Measurements from ENCODE around the gene MAPK8IP1.
A peak's percentile ranks its signal among the peaks of the same experiment; 100 is the strongest.
"Not testable (repeated sequence)": the region's sequence is repeated elsewhere in the genome, so short reads cannot be mapped to it uniquely, and the experiment has no call there.

The MAPK8IP1 gene

GRCh38 chr11:45890886-45891550 is 5.6 kb downstream of the MAPK8IP1 start:
- no peak for DNase-seq

GRCh38 chr11:45892856-45893255 is 7.4 kb downstream of the MAPK8IP1 start:
- DNase-seq: no peak

DNA sequence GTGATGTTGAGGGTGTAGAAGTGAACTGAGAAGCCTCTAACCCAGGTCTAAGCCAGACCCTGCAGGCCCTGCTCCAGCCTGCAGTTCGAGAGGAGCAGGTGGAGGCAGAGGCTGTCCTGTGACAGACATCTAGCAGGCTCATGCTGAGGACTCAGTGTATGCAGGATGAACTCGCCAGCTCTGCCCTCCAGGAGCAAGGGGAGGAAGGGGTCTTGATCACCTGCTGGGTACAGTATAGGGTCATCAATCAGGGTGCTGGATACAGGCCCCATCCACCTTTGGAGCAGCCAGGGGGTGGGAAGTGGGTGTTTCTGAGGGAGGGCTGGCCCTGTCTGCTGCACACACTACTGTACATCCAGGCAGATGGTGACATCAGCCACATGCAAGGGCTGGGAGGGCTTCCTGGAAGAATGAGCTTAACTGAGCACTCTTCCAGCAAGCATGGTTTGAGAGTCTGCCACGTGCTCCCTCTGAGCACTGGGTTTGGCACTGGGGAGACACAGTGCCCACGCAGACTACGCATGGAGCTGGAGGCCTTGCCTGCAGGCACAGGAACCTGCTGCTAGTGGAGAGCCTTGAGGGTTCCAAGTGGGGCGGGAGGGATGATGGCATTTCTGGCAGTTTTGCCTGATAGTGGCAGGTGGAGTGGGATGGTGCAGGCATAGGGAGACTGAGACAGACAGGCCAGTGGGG is 9.2 kb downstream of the MAPK8IP1 start:
- DNase-seq: no peak

DNA sequence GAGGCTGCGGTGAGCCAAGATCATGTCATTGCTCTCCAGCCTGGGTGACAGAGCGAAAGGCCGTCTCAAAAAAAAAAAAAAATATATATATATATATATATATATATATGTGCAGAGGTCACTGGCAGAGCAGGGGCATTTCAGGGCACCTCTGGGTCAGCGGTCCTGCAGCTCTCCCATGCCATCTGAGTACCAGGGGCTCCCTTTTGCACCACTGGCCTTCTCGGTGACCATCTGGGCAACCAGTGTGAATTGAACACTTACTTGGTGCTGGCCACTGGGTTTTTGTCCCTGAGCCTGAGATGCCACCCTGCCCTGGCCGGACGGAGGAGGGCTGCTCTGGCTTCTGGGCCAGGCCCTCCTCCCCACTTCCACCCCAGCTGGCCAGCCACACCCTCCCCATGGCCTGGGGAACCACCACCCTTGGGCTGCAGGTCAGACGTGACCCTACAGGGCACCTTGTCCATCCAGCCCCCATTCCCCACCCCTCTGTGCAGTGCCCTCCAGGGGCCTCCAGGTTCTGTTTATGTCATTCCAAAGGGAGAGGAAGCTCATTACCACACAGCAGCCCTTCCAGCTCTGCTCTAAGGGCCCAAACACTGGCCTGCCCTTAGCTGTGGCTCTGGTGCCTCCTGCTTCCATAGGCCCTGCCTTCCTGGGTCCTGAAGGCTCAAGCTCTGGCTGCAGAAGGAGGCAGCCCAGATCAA is 10.3 kb downstream of the MAPK8IP1 start:
- DNase-seq: no peak

DNA sequence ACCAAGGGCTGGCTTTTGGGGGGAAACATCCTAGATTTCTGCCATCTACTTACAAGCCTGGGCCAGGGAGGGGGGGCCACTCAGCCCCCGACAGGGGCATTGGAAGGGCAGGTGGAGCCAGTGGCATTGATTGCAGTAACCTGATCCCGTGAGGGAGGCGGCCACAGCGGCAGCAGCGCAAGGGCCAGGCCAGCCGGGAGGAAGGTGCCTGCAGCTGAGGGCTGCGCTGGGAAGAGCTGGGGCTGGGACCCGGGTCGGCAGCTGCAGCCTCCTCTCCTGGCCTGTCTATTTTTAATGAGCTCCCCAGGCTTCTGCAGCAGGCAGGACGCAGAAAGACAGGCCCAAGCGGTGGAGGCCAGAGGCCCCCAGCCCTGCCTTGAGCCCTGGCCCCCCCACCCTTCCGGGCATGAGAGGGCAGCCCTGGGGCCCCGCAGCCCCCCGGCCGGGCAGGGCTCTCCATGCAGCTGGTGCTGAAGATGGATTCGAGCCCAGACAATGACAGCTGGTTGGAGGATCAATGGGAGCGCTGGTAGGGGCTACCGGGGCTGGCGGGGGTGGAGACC is 11.1 kb downstream of the MAPK8IP1 start:
- no peak for DNase-seq

DNA sequence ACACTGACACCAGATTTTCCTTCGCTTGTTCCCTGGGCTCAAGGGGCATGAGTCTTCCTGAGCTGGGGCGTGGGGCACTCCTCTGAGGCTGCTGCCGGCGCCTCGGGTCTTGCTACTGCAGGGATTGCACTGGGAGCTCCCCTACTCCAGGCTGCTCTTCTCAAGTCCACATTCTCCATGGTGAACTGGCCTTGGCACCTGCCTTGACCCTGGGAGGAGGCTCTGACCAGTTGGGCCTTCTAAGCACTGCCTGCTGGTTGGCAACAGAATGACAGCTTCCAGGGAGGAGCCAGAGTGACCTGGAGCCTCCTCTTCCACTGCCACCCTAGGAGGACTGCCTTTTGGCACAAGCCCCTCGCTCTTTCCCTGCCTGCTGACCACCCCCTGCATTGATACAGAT is 12.1 kb downstream of the MAPK8IP1 start:
- DNase-seq: no peak

DNA sequence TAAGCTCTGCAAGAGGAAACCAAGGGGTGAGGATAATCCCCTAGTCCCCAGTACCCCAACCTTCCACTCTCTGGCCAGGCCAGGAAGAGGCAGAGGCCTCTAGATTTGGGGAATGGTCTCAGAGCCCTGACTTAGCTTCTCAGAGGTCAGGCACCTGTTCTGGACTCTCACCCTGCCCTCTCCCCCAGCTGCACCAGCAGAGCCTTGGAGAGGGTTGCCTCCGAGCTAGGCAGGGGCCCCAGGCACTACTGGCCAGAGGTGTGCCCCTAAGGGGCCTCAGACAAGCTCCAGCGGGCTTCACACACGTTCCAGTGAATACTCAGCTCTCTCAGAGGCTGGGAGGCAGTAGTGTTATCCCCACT is 13.6 kb downstream of the MAPK8IP1 start:
- no peak for DNase-seq

DNA sequence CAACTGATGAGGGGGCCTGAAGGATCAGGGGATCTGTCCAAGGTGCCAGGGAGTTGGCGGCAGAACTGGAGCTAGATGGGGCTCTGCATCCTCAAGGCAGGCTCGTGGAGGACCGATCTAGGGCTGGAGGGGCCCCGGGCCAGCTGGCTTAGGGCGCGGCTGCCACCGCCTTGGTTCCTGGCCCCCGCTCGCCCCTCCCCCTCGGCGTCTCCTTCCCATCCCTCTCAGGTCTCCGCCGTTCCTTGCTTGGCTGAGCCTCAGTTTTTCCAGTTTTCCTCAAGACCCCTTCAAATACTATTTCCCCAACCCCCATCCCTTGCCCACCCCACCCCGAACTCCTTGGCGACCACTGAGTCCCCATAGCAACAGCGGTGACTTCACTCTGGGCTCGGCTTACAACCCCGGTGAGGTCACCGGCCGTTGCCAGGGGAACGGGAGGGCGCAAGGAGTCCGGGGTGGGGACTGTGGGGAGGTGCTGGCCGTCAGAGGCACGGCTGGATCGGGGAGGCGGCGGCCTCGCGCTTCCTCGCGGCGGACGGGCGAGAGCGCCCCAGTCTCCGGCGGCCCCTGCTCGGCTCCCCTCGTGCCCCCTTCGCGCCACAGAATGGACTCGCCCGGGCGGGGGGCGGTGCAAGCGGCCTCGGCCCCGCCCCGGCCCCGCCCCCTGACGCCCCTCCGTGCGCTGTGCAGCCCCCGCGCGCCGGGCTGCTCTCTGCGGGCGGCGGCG is 14.2 kb downstream of the MAPK8IP1 start:
- DNase-seq: peak; percentile 75 to 85

DNA sequence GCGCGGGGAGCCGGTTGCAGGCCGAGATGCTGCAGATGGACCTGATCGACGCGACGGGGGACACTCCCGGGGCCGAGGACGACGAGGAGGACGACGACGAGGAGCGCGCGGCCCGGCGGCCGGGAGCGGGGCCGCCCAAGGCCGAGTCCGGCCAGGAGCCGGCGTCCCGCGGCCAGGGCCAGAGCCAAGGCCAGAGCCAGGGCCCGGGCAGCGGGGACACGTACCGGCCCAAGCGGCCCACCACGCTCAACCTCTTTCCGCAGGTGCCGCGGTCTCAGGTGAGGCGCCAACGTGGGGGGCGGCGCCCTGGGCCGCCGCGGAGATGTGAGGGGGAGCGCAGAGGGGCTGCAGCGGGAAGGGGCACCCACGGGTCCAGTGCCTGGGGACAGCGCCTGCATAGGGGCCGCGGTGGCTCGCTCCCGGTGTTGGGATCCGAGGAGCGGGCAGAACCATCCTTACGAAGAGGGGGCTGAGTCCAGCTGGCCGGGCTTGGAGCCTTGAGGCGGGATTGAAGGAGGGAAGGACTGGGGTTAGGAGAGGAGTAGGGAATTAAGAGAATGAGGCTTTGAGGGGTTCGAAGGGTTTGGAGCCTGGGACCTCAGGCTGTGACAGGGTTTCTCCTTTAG is 14.8 kb downstream of the MAPK8IP1 start:
- DNase-seq: not testable (repeated sequence)

GRCh38 chr11:45900916-45901617 is 15.6 kb downstream of the MAPK8IP1 start:
- DNase-seq: no peak

GRCh38 chr11:45901626-45902025 is 16.2 kb downstream of the MAPK8IP1 start:
- DNase-seq: no peak

DNA sequence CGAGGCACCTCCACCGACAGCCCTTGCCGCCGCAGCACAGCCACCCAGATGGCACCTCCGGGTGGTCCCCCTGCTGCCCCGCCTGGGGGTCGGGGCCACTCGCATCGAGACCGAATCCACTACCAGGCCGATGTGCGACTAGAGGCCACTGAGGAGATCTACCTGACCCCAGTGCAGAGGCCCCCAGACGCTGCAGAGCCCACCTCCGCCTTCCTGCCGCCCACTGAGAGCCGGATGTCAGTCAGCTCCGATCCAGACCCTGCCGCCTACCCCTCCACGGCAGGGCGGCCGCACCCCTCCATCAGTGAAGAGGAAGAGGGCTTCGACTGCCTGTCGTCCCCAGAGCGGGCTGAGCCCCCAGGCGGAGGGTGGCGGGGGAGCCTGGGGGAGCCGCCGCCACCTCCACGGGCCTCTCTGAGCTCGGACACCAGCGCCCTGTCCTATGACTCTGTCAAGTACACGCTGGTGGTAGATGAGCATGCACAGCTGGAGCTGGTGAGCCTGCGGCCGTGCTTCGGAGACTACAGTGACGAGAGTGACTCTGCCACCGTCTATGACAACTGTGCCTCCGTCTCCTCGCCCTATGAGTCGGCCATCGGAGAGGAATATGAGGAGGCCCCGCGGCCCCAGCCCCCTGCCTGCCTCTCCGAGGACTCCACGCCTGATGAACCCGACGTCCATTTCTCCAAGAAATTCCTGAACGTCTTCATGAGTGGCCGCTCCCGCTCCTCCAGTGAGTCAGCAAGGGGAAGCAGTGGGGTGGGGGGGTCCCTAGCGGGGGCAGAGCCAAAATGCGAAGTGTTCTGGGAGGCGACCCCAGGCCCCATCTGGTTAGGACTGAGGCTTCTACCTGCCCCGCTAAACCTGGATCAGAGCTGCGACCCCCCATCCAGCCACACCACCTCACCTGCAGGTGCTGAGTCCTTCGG is 17.3 kb downstream of the MAPK8IP1 start:
- DNase-seq: no peak

DNA sequence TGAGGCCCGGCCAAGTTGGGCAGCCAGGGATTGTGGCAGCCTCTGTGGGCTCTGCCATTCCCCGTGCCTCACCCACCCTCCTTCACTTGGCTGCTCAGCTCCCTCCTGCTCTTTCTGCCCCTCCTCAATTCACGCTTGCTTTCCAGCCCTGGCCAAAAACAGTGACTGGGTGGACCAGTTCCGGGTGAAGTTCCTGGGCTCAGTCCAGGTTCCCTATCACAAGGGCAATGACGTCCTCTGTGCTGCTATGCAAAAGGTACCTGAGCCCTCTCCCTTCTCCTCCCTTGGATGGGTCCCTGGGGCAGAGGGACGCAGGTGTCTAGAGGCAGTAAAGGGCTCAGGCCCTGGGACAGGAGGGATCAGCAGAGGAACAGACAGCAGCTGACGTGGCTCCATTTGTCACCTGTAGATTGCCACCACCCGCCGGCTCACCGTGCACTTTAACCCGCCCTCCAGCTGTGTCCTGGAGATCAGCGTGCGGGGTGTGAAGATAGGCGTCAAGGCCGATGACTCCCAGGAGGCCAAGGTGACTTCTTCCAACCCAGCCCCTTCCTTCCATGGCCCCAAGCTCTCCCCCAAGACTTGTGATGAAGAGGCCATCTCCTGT is 19.0 kb downstream of the MAPK8IP1 start:
- no peak for DNase-seq

DNA sequence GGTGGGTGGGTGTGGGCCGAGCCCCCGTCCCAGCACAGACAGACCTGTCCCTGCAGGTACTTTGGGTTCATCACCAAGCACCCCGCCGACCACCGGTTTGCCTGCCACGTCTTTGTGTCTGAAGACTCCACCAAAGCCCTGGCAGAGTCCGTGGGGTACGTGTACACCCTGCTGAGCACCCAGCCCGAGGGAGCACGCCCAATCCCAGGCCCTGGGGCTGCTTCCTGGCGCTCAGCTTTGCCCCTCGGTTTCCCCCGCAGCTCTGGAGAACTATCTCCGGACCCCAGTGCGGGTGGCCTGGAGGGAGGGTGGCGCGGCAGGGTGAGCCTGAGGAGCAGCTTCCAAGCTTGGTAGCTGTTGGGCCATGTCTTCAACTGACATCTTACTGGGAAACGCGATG is 19.6 kb downstream of the MAPK8IP1 start:
- no peak for DNase-seq

- not testable (repeated sequence) for DNase-seq
Measured at GRCh38 chr11:45905576-45905975, 20.1 kb downstream of the MAPK8IP1 start.

- peak in 1 of 2 donors; percentile 50 for DNase-seq
Measured at GRCh38 chr11:45906096-45906682, 20.7 kb downstream of the MAPK8IP1 start.

- DNase-seq: no peak
Measured at GRCh38 chr11:45906965-45907611, 21.6 kb downstream of the MAPK8IP1 start, which contains the start of gene FREY1. FREY1 (minus strand) TSS chr11:45907271; CDS start chr11:45907245, 26 bp downstream.

GRCh38 chr11:45907911-45908370 is 22.5 kb downstream of the MAPK8IP1 start:
- no peak for DNase-seq

Data from CD4-positive, alpha-beta T cell treated with Interleukin-1 beta for 1 hour (primary cell).